ENCODE measurements around the gene NSRP1.

- TF ChIP-seq EZH2 (IDR thresholded peaks at IDR 0.05; ENCODE audit: low read depth), result no peak
- TF ChIP-seq CTCF (conservative IDR thresholded peaks at IDR 0.05), result no peak
Observed at GRCh38 chr17:30224419-30224960, 107.9 kb downstream of the NSRP1 start.
